Measurements from ENCODE around the gene FAH.
A peak's percentile ranks its signal among the peaks of the same experiment; 100 is the strongest.

FAH gene

GRCh38 chr15:80180986-80181385 lies 28.2 kb downstream of the FAH start:
- Histone ChIP-seq H3K9me3 (no peaks in the 10 kb centered on the region), H3K4me1 (peaks cover 0 to 40% (median 4%) of the 10 kb centered on the region in 4 donors), H3K4me3 (no peak overlapping the region), H3K36me3 (peaks cover 11 to 78% (median 33%) of the 10 kb centered on the region in 3 donors), H3K27me3 (no peaks in the 10 kb centered on the region), H3K27ac (peak overlapping the region in 1 of 2 donors; percentile 75)
- DNase-seq = no peak
- TF ChIP-seq CTCF (IDR thresholded peaks at IDR 0.05) = no peak
- intact Hi-C loops (cut with DNase I; ENCODE audit: low total_unique reads) = no loop called here

DNA sequence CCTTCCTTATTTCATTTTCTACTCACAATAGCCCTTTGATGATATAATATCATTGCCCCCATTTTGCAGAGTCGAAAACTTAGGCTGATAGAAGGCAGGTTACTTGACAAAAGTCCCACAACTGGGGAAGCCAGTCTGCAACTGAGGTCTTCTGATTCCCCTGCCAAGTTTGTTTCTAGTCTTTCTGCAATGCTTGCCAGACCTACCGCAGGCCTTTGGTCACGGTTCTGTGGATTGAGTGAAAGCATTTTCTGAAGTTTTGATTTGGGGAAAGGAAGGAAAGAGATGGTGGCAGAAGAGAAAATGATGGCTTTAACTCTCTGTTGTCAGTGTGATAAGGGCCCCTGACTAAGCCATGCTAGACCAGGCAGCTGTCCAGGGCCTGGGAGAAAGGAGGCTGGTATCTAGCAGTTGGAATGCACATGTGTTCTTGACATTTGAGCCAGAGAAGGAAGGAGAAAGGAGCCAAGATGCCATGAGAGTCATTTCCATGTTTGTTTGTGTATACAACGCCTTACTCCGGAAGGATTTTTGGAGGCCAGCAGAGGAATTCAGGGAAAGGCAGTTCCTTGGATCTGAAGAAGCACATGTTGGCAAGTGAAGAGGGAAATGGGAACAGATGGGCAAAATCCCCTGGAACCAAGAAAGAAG lies 29.9 kb downstream of the FAH start:
- Histone ChIP-seq H3K36me3 (peaks cover 22 to 89% (median 49%) of the 10 kb centered on the region in 3 donors), H3K9me3 (no peaks in the 10 kb centered on the region), H3K27me3 (no peaks in the 10 kb centered on the region), H3K4me1 (peaks cover 0 to 40% (median 4%) of the 10 kb centered on the region in 4 donors), H3K27ac (peak overlapping the region; percentile 11 to 29), H3K4me3 (no peak overlapping the region)
- intact Hi-C loops (cut with DNase I; ENCODE audit: low total_unique reads) = no loop called here
- DNase-seq = no peak
- TF ChIP-seq CTCF (IDR thresholded peaks at IDR 0.05) = no peak

- Histone ChIP-seq H3K27ac (peak overlapping the region in 1 of 2 donors; percentile 11), H3K36me3 (peaks cover 22 to 90% (median 49%) of the 10 kb centered on the region in 3 donors), H3K9me3 (no peaks in the 10 kb centered on the region), H3K4me1 (peaks cover 0 to 37% (median 4%) of the 10 kb centered on the region in 4 donors), H3K27me3 (no peaks in the 10 kb centered on the region), H3K4me3 (no peak overlapping the region)
- no peak for TF ChIP-seq CTCF (IDR thresholded peaks at IDR 0.05)
- intact Hi-C loops (cut with DNase I; ENCODE audit: low total_unique reads) = no loop called here
- DNase-seq = no peak
Observed at GRCh38 chr15:80183306-80183705, 30.5 kb downstream of the FAH start.

GRCh38 chr15:80183886-80184285 lies 31.1 kb downstream of the FAH start:
- Histone ChIP-seq H3K27ac (no peak overlapping the region), H3K4me1 (peaks cover 0 to 31% (median 4%) of the 10 kb centered on the region in 4 donors), H3K4me3 (no peak overlapping the region), H3K36me3 (peaks cover 22 to 94% (median 49%) of the 10 kb centered on the region in 3 donors), H3K27me3 (no peaks in the 10 kb centered on the region), H3K9me3 (no peaks in the 10 kb centered on the region)
- intact Hi-C loops (cut with DNase I; ENCODE audit: low total_unique reads) = no loop called here
- TF ChIP-seq CTCF (IDR thresholded peaks at IDR 0.05) = no peak
- DNase-seq = no peak

- intact Hi-C loops (cut with DNase I; ENCODE audit: low total_unique reads) = no loop called here
- peaks cover 22 to 89% (median 49%) of the 10 kb centered on the region in 3 donors for H3K36me3 ChIP-seq
- H3K27ac ChIP-seq = no peak overlapping the region
- H3K4me3 ChIP-seq = no peak overlapping the region
- peaks cover 0 to 25% (median 2%) of the 10 kb centered on the region in 4 donors for H3K4me1 ChIP-seq
- TF ChIP-seq CTCF (IDR thresholded peaks at IDR 0.05) = no peak
- no peaks in the 10 kb centered on the region for H3K9me3 ChIP-seq
- DNase-seq = no peak
- no peaks in the 10 kb centered on the region for H3K27me3 ChIP-seq
Observed at GRCh38 chr15:80184554-80184953, 31.8 kb downstream of the FAH start.

Data from tibial artery (tissue), 4 donors.